Subcutaneous abdominal adipose tissue (tissue), 5 donors: ENCODE measurements around the gene NAGA.

Source experiments
- H3K27ac ChIP-seq: one replicate; pipeline ENCODE4 v1.7.0; 2013; ENCODE audit warnings: low read depth, mild to moderate bottlenecking, inconsistent platforms, low read length, moderate library complexity
- H3K27me3 ChIP-seq, 5 donors: one replicate each; pipeline ENCODE4 v1.7.0; 2013; ENCODE audit warnings: low read length in 5 of 5, inconsistent platforms in 1 of 5; ENCODE audit not compliant: control insufficient read depth in 5 of 5, insufficient read depth in 4 of 5
- H3K36me3 ChIP-seq, 5 donors: one replicate each; pipeline ENCODE4 v1.7.0; 2013; ENCODE audit warnings: low read length in 5 of 5; ENCODE audit not compliant: control insufficient read depth in 5 of 5, insufficient read depth in 5 of 5
- H3K4me1 ChIP-seq, 5 donors: one replicate each; pipeline ENCODE4 v1.7.0; 2013; ENCODE audit warnings: low read length in 5 of 5, mild to moderate bottlenecking in 3 of 5, moderate library complexity in 1 of 5; ENCODE audit not compliant: control insufficient read depth in 5 of 5, insufficient read depth in 5 of 5
- H3K4me3 ChIP-seq, 5 donors: one replicate each; pipeline ENCODE4 v1.7.0; 2013; ENCODE audit warnings: low read length in 5 of 5, low read depth in 1 of 5
- H3K9ac ChIP-seq, 5 donors: one replicate each; pipeline ENCODE4 v1.7.0; 2013; ENCODE audit warnings: low read length in 5 of 5, mild to moderate bottlenecking in 4 of 5, moderate library complexity in 3 of 5
- H3K9me3 ChIP-seq, 5 donors: one replicate each; pipeline ENCODE4 v1.7.0; 2013; ENCODE audit warnings: low read length in 5 of 5; ENCODE audit not compliant: control insufficient read depth in 5 of 5
- donor health status: healthy.
- donor health status: healthy.
- donor health status: healthy.
- donor health status: healthy.
- donor health status: healthy.

The NAGA gene

DNA sequence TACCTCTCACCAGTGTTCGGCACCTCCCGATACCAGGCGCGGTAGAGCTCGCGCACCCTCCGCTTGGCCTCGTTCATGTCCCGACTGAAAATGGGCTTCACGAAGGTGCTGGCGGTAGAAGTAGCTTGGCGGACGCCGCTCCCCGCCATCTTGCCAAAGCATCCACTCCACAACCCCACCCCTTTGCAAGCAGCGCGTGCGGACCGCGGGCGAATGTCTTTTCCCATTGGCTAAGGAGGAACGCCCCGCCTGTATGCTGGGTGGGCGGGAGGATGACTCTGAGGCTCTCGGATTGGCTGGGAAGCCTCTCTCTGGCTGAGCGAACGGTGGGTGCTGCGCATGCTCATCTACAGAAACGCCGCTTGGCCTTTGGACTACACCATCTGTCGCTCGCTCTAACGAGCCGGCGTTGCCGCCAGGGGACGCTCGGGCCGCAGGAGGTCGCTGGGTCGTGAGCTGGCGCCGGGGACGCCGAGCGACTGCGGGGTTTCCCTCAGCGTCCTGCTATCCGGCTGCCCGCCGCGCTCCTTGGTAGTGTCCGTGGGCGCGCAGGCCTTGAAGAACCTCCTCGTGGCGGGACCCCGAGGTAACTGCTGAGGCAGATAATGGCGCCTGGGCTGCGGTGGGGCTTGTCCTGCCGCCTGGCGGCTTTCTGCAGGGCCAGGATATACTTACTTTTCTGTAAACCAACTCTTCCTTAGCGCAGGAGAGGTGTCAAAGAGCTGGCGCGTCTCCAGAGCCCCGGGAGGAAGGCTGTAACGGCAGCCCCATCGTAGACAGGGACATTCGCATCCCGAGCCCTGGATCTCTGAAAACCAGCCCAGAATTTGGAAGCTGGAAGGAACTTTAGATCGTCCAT, 20.2 kb upstream of the NAGA start, which contains the start of gene NDUFA6:
TSS of gene NDUFA6 (minus strand) at position 177 of the 859 bp plus-strand sequence. CDS start at position 149, 28 bp downstream.
- H3K4me1 ChIP-seq: peaks cover 0 to 33% (median 24%) of the 10 kb centered on the region in 5 donors
- H3K36me3 ChIP-seq: peaks cover 10 to 14% (median 13%) of the 10 kb centered on the region in 5 donors
- H3K27ac ChIP-seq: peak within 1 kb of the TSS; percentile 96
- peak within 1 kb of the TSS; percentile 89 to 99 (median 95) for H3K4me3 ChIP-seq
- H3K27me3 ChIP-seq: no peaks in the 10 kb centered on the region
- peak within 1 kb of the TSS; percentile 81 to 95 (median 90) for H3K9ac ChIP-seq
- no peaks in the 10 kb centered on the region for H3K9me3 ChIP-seq

DNA sequence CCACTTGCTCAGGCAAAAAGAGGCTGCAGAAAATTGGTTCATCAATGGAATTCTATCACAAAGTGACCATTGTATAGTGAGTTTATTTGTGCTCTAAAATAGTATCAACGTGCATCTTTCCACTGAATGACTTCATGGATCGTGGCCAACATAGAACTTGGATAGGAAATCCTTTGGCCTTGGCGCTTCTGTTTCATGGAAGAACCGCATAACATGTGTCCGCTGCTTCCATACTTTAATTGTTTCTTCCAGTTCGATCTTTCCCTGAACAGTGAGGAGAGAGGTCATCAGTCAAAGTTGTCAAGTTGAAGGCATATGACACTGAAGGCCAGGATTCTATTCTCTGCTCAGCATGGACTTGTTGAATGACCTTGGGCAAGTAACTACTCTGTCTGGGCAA, 15.4 kb upstream of the NAGA start:
- H3K9me3 ChIP-seq: no peaks in the 10 kb centered on the region
- peaks cover 0 to 29% (median 15%) of the 10 kb centered on the region in 5 donors for H3K4me1 ChIP-seq
- H3K27ac ChIP-seq: no peak overlapping the region
- H3K27me3 ChIP-seq: no peaks in the 10 kb centered on the region
- peaks cover 18 to 49% (median 37%) of the 10 kb centered on the region in 5 donors for H3K36me3 ChIP-seq
- H3K9ac ChIP-seq: no peak overlapping the region
- H3K4me3 ChIP-seq: no peak overlapping the region

- Histone ChIP-seq H3K36me3 (peaks cover 18 to 49% (median 37%) of the 10 kb centered on the region in 5 donors), H3K27ac (no peak overlapping the region), H3K27me3 (no peaks in the 10 kb centered on the region), H3K9ac (no peak overlapping the region), H3K4me3 (no peak overlapping the region), H3K4me1 (peaks cover 0 to 36% (median 22%) of the 10 kb centered on the region in 5 donors), H3K9me3 (no peaks in the 10 kb centered on the region)
Observed at GRCh38 chr22:42084874-42085273, 14.3 kb upstream of the NAGA start.

- Histone ChIP-seq H3K36me3 (peaks cover 18 to 46% (median 38%) of the 10 kb centered on the region in 5 donors), H3K9ac (no peak overlapping the region), H3K27me3 (no peaks in the 10 kb centered on the region), H3K27ac (no peak overlapping the region), H3K4me3 (no peak overlapping the region), H3K9me3 (no peaks in the 10 kb centered on the region), H3K4me1 (peaks cover 7 to 35% (median 22%) of the 10 kb centered on the region in 5 donors)
Observed at GRCh38 chr22:42083119-42083518, 12.5 kb upstream of the NAGA start.

DNA sequence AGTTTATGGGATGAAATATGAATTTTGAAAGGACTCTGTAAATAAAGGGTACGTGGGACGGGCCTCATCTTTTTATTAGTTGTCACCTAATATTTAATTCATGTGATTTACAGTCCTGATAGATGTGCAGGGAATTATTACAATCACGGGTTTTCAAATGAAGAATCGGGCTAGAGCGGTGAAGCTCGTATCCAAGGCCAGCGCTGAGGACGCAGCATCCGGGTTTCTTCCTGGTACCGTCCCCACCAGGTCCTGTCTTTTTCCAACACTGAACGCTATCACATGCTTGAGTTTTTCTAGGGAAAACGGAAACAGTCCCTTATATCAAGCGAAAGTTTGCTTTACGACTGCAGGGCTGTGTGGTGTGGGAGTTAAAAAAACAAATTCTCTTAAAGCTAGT, 9.7 kb upstream of the NAGA start:
- Histone ChIP-seq H3K9ac (peak overlapping the region; percentile 57 to 96 (median 76)), H3K9me3 (no peaks in the 10 kb centered on the region), H3K4me1 (peaks cover 9 to 34% (median 31%) of the 10 kb centered on the region in 5 donors), H3K27me3 (no peaks in the 10 kb centered on the region), H3K4me3 (peak overlapping the region; percentile 84 to 94 (median 89)), H3K27ac (peak overlapping the region; percentile 99), H3K36me3 (peaks cover under 1 to 49% (median 31%) of the 10 kb centered on the region in 5 donors)

- Histone ChIP-seq H3K27ac (peak within 1 kb of the TSS; percentile 99), H3K9ac (peak within 1 kb of the TSS; percentile 81 to 97 (median 93)), H3K4me1 (peaks cover 9 to 41% (median 38%) of the 10 kb centered on the region in 5 donors), H3K27me3 (no peaks in the 10 kb centered on the region), H3K4me3 (peak within 1 kb of the TSS; percentile 84 to 94 (median 89)), H3K36me3 (peaks cover 0 to 42% (median 26%) of the 10 kb centered on the region in 5 donors), H3K9me3 (no peaks in the 10 kb centered on the region)
Observed at GRCh38 chr22:42079319-42080251, 9.0 kb upstream of the NAGA start, which contains the start of gene SMDT1. Gene SMDT1, plus strand, starts transcription at chr22:42079700. Its CDS starts 69 bp downstream, at chr22:42079769.

DNA sequence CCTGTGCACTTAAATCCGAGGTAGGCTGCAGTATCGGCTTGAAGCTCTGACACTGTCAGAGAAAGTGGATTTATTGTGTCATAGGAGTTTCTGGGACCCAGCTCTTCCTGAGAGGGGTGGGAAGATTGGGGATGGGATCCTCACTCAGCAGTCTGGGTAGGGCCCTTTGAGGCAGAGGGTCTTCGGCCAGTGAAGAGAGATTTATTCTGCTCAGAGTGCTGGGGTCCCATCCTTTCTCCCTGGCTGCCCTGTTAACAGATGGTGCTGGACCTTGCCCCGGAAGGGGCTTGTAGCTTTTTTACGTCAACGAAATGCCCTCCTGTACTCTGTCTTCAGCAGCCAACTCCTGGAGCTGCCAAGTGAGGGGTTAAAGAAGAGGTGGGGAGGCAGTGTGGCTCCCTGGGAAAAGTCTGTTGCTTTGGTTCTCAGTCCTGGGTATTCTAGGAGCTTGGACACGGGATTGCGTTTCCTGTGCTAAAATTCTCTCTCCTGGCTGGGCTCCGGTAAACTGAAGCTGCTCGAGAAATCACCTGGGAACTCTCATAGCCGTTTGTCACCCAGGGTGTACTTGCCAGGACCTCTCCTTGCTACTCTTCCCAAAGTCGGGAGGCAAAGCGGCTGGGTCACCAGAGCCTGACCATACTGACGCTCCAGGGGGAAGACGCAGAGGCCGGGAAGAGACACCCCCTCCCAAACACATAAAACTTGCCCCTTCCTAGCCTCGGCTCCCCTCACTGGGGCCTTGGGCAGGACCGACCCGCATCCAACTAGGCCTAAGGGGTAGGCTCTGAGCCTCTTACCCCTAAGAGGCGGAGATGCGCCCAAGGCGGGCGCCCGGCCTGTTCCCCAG, 8.1 kb upstream of the NAGA start:
- Histone ChIP-seq H3K36me3 (peaks cover 0 to 35% (median 23%) of the 10 kb centered on the region in 5 donors), H3K27ac (peak overlapping the region; percentile 99), H3K4me1 (peaks cover 9 to 50% (median 45%) of the 10 kb centered on the region in 5 donors), H3K9ac (peak overlapping the region; percentile 81 to 97 (median 93)), H3K4me3 (peak overlapping the region; percentile 58 to 92 (median 76)), H3K27me3 (no peaks in the 10 kb centered on the region), H3K9me3 (no peaks in the 10 kb centered on the region)

DNA sequence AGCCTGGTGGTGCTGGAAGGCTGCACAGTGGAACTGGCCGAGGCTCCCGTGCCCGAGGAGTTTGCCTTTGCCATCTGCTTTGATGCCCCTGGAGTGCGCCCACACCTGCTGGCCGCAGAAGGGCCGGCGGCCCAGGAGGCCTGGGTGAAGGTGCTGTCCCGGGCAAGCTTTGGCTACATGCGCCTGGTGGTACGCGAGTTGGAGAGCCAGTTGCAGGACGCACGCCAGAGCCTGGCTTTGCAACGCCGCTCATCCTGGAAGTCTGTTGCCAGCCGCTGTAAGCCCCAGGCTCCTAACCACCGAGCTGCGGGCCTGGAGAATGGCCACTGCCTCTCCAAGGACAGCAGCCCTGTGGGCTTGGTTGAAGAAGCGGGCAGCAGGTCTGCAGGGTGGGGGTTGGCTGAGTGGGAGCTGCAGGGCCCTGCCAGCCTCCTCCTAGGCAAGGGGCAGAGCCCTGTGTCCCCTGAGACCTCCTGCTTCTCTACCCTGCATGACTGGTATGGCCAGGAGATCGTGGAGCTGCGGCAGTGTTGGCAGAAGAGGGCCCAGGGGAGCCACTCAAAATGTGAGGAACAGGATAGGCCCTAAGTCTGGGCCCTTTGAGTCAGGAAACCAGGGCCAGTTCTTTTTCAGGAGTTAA, 7.0 kb upstream of the NAGA start:
- peak overlapping the region; percentile 99 for H3K27ac ChIP-seq
- H3K27me3 ChIP-seq: no peaks in the 10 kb centered on the region
- no peak overlapping the region for H3K4me3 ChIP-seq
- peaks cover 0 to 29% (median 16%) of the 10 kb centered on the region in 5 donors for H3K36me3 ChIP-seq
- no peaks in the 10 kb centered on the region for H3K9me3 ChIP-seq
- peak overlapping the region in 2 of 5 donors; percentile 93 to 97 for H3K9ac ChIP-seq
- H3K4me1 ChIP-seq: peaks cover 9 to 54% (median 50%) of the 10 kb centered on the region in 5 donors
